MM.1S (cell line): ENCODE measurements around the gene RTN4RL1.

Source experiments
- DNase-seq: peaks from one replicate; pipeline ENCODE4 v3.0.0-alpha.2; 2015
- H2AFZ ChIP-seq: fragments of 300-600 bp; sonication (generic); 2 replicates; pipeline ENCODE4 v1.6.0; 2016; ENCODE audit warnings: antibody characterized with exemption, low read length
- H3F3A ChIP-seq: fragments of 300-600 bp; sonication (generic); 2 replicates; pipeline ENCODE4 v1.6.1; 2016; ENCODE audit warnings: mild to moderate bottlenecking, antibody characterized with exemption, low read length, moderate library complexity, mixed read lengths; ENCODE audit not compliant: insufficient read depth
- H3K27ac ChIP-seq: fragments of 300-600 bp; sonication (generic); 2 replicates; pipeline ENCODE4 v1.5.1; 2016; ENCODE audit warnings: mild to moderate bottlenecking, low read length
- H3K27me3 ChIP-seq: fragments of 300-600 bp; sonication (generic); replicated peaks from 2 replicates; pipeline ENCODE4 v1.6.0; 2016; ENCODE audit warnings: low read length; ENCODE audit not compliant: insufficient read depth
- H3K36me3 ChIP-seq: fragments of 300-600 bp; sonication (generic); replicated peaks from 2 replicates; pipeline ENCODE4 v1.6.1; 2016; ENCODE audit warnings: mild to moderate bottlenecking, low read length, mixed read lengths; ENCODE audit not compliant: insufficient read depth
- H3K4me1 ChIP-seq: fragments of 300-600 bp; sonication (generic); 2 replicates; pipeline ENCODE4 v1.6.1; 2016; ENCODE audit warnings: low read length, mixed read lengths
- H3K4me2 ChIP-seq: fragments of 300-600 bp; sonication (generic); 2 replicates; pipeline ENCODE4 v1.6.0; 2016; ENCODE audit warnings: low read depth, low read length
- H3K4me3 ChIP-seq: fragments of 300-600 bp; sonication (generic); 2 replicates; pipeline ENCODE4 v1.5.1; 2016; ENCODE audit warnings: low read length, mixed read lengths
- H3K79me2 ChIP-seq: fragments of 300-600 bp; sonication (generic); 2 replicates; pipeline ENCODE4 v1.6.1; 2016; ENCODE audit warnings: mixed run types, low read length, mixed read lengths
- H3K9ac ChIP-seq: fragments of 300-600 bp; sonication (generic); 2 replicates; pipeline ENCODE4 v1.6.1; 2016; ENCODE audit warnings: low read length, mixed read lengths
- H3K9me2 ChIP-seq: fragments of 300-600 bp; sonication (generic); replicated peaks from 2 replicates; pipeline ENCODE4 v1.6.1; 2016; ENCODE audit warnings: mild to moderate bottlenecking, low read length, mixed read lengths; ENCODE audit not compliant: insufficient read depth
- H3K9me3 ChIP-seq: fragments of 300-600 bp; sonication (generic); replicated peaks from 2 replicates; pipeline ENCODE4 v1.6.1; 2016; ENCODE audit warnings: mild to moderate bottlenecking, low read length, mixed read lengths; ENCODE audit not compliant: insufficient read depth
- H4K20me1 ChIP-seq: fragments of 300-600 bp; sonication (generic); 2 replicates; pipeline ENCODE4 v1.6.1; 2016; ENCODE audit warnings: mild to moderate bottlenecking, low read length, moderate library complexity, mixed read lengths; ENCODE audit not compliant: insufficient read depth
- EZH2 ChIP-seq: fragments of 300-600 bp; sonication (generic); optimal IDR thresholded peaks from 2 replicates; pipeline ENCODE3; 2017; ENCODE audit warnings: low read depth, mild to moderate bottlenecking, antibody characterized with exemption, low read length, mixed read lengths
- EZH2phosphoT487 ChIP-seq: fragments of 300-600 bp; sonication (generic); IDR thresholded peaks from 2 replicates; pipeline ENCODE4 v1.6.1; 2018; ENCODE audit warnings: antibody characterized with exemption, low read length
- TF ChIP-seq, protein P1 (sequence below): fragments of 300-600 bp; sonication (generic); IDR thresholded peaks from 2 replicates; pipeline ENCODE4 v1.5.1; 2016; ENCODE audit warnings: antibody characterized with exemption, low read length, mixed read lengths

The RTN4RL1 gene, protein sequence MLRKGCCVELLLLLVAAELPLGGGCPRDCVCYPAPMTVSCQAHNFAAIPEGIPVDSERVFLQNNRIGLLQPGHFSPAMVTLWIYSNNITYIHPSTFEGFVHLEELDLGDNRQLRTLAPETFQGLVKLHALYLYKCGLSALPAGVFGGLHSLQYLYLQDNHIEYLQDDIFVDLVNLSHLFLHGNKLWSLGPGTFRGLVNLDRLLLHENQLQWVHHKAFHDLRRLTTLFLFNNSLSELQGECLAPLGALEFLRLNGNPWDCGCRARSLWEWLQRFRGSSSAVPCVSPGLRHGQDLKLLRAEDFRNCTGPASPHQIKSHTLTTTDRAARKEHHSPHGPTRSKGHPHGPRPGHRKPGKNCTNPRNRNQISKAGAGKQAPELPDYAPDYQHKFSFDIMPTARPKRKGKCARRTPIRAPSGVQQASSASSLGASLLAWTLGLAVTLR

DNA sequence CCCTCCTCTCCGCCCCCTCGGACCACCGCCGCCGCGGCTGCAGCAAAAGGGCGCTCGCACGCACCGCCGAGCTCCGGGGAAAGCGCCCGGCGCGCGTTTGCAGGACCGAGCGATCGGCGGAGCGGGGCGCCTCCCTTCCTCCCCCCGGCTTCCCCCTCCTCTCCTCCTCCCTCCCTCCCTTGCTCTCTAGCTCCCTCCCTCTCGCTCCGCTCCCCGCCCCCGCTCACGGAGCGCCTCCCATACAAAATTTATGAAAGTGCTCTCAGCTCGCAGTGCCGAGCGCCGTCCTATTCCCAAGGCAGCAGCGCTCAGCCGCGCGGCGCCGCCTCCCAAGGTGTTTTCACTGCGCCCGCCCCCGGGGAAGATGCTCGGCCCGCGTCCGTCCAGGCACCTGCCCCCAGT, at the start of gene RTN4RL1:
Gene RTN4RL1, minus strand, starts transcription at position 115 of the 402 bp plus-strand sequence. CDS start 469 bp downstream, outside the sequence.
- no peak within 1 kb of the TSS for H3K27ac ChIP-seq

DNA sequence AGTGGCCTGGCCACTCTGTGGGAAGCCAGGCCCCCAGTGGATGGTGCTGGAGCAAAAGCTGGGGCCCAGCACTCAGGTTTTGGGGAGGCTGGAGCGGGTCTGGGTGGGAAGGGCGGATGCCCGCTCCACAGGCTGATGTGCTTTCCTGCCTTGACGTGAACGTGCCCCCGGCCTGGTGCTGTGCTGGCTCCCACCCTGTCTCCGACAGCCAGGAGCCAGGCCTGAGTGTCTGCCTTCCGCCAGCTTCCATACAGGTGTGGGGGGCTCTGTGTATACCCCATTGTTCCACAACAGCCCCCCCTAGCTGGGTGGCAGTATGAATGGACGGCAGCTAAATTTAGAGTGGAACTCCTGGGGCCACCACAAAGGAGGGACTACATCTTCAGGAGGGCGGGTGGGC, 49.8 kb upstream of the RTN4RL1 start:
- Histone ChIP-seq H3K27ac (no peak overlapping the region), H3K4me1 (no peaks in the 10 kb centered on the region), H3K27me3 (no peaks in the 10 kb centered on the region), H3K9me3 (no peaks in the 10 kb centered on the region), H3F3A (no peaks in the 10 kb centered on the region), H4K20me1 (no peaks in the 10 kb centered on the region), H2AFZ (no peak overlapping the region), H3K36me3 (no peaks in the 10 kb centered on the region), H3K79me2 (no peaks in the 10 kb centered on the region), H3K4me2 (no peak overlapping the region), H3K9me2 (no peaks in the 10 kb centered on the region), H3K4me3 (no peak overlapping the region), H3K9ac (no peak overlapping the region)
- no peak for DNase-seq
- TF ChIP-seq EZH2 (no peak), EZH2phosphoT487 (no peak)
- TF ChIP-seq, protein P1, sequence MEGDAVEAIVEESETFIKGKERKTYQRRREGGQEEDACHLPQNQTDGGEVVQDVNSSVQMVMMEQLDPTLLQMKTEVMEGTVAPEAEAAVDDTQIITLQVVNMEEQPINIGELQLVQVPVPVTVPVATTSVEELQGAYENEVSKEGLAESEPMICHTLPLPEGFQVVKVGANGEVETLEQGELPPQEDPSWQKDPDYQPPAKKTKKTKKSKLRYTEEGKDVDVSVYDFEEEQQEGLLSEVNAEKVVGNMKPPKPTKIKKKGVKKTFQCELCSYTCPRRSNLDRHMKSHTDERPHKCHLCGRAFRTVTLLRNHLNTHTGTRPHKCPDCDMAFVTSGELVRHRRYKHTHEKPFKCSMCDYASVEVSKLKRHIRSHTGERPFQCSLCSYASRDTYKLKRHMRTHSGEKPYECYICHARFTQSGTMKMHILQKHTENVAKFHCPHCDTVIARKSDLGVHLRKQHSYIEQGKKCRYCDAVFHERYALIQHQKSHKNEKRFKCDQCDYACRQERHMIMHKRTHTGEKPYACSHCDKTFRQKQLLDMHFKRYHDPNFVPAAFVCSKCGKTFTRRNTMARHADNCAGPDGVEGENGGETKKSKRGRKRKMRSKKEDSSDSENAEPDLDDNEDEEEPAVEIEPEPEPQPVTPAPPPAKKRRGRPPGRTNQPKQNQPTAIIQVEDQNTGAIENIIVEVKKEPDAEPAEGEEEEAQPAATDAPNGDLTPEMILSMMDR, result no peak

More for the DNA sequence above, at the start of gene RTN4RL1:
- H3K36me3 ChIP-seq, result no peaks in the 10 kb centered on the region
- TF ChIP-seq, protein P1, result no peak
- TF ChIP-seq EZH2phosphoT487 (no peak), EZH2 (no peak)
- H3K4me3 ChIP-seq, result peak within 1 kb of the TSS; percentile 47; the same call in 1 of the 2 replicates
- DNase-seq, result peak; percentile 29
- H4K20me1 ChIP-seq, result no peaks in the 10 kb centered on the region
- no peaks in the 10 kb centered on the region for H3K9me2 ChIP-seq
- peaks cover 91% of the 10 kb centered on the region for H3K27me3 ChIP-seq
- H3K4me2 ChIP-seq, result peak within 1 kb of the TSS; percentile 66; the same call in 1 of the 2 replicates
- no peaks in the 10 kb centered on the region for H3F3A ChIP-seq
- H2AFZ ChIP-seq, result no peak within 1 kb of the TSS
- no peaks in the 10 kb centered on the region for H3K9me3 ChIP-seq
- H3K9ac ChIP-seq, result no peak within 1 kb of the TSS
- H3K4me1 ChIP-seq, result no peaks in the 10 kb centered on the region
- H3K79me2 ChIP-seq, result peaks cover 2% of the 10 kb centered on the region

DNA sequence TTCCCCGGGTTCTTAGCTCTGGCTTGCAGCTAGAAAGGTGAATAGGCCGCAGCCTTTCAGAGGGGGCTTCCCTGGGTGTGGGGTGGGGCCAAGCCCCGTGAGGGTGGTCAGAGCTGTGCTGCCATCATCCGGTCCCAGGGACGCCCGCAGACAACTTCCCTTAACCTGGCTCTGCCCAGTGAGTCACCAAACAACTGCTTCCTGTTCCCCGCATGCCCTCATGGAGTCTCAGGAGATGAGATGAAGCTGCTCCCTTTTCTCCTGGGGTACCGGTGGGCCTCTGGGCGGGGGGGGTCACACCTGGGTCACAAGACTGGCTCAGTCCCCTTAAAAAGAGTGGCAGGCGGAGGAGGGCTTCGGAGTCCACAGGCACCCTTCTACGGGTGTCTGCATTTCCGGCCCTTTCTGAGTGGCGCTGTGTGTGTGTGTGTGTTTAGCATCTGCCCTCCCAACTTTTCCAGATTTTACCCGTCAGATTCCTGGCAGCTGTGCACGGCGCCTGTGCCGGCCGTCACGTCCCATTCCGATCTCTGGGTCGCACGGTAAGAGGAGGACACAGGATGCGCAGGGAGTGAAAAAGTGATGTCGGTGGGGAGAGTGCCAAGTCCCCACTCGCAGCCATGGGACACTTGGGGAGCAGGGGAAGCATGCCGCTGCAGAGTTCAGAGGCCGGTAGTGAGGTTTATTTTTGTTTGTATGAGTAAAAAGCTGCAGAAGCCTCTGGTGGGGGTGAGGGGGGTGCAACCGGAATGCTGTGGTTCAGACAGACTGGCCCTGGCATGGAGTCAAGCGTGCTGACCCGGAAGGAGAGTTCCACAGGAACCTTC, 46.5 kb upstream of the RTN4RL1 start:
- Histone ChIP-seq H3K27ac (no peak overlapping the region), H3K4me3 (no peak overlapping the region), H3K9ac (no peak overlapping the region)

More for the DNA sequence above, 46.5 kb upstream of the RTN4RL1 start:
- H3K79me2 ChIP-seq, result no peaks in the 10 kb centered on the region
- H3K9me3 ChIP-seq, result no peaks in the 10 kb centered on the region
- H3K27me3 ChIP-seq, result no peaks in the 10 kb centered on the region
- DNase-seq, result no peak
- TF ChIP-seq, protein P1, result no peak
- TF ChIP-seq EZH2, result no peak
- no peak for TF ChIP-seq EZH2phosphoT487
- H3K4me1 ChIP-seq, result no peaks in the 10 kb centered on the region
- no peaks in the 10 kb centered on the region for H3F3A ChIP-seq
- no peaks in the 10 kb centered on the region for H3K9me2 ChIP-seq
- H3K4me2 ChIP-seq, result no peak overlapping the region
- H3K36me3 ChIP-seq, result no peaks in the 10 kb centered on the region
- H2AFZ ChIP-seq, result no peak overlapping the region
- no peaks in the 10 kb centered on the region for H4K20me1 ChIP-seq
